Activated CD4-positive, alpha-beta memory T cell treated with anti-CD3 and anti-CD28 coated beads, Interleukin-2, amount 10 ng/mL, durations not matched to agents 7 days and 5 days (primary cell): ENCODE measurements around the gene ADH4. TPM values are rescaled to one million over a fixed set of nuclear protein-coding genes. Genes with fewer than 3 reads are reported as not detected.

Experiments used
- CTCF ChIA-PET: fragments of 350-600 bp; sonication (Branson Sonifier 250); formaldehyde crosslinking; loops from one replicate; lab custom pipeline; 2021; ENCODE audit warnings: antibody characterized with exemption, inconsistent platforms; lab: Charles Lee
- POLR2A ChIA-PET: fragments of 350-600 bp; sonication (Branson Sonifier 250); formaldehyde crosslinking; loops from one replicate; lab custom pipeline; 2021; ENCODE audit warnings: antibody characterized with exemption; lab: Charles Lee
- DNase-seq: peaks from one replicate; pipeline ENCODE4 v3.0.0-alpha.2; 2020
- H3K27ac Mint-ChIP-seq: one replicate; pipeline ENCODE4 v1.8.0; 2021; ENCODE audit warnings: mild to moderate bottlenecking, mixed read lengths
- H3K27me3 Mint-ChIP-seq: one replicate; pipeline ENCODE4 v1.8.0; 2021; ENCODE audit warnings: mixed read lengths
- H3K36me3 Mint-ChIP-seq: one replicate; pipeline ENCODE4 v1.8.0; 2021; ENCODE audit warnings: low read depth, mixed read lengths
- H3K4me1 Mint-ChIP-seq: one replicate; pipeline ENCODE4 v1.8.0; 2021; ENCODE audit warnings: mixed read lengths
- H3K4me3 Mint-ChIP-seq: one replicate; pipeline ENCODE4 v1.8.0; 2021; ENCODE audit warnings: mild to moderate bottlenecking, mixed read lengths
- H3K9me3 Mint-ChIP-seq: one replicate; pipeline ENCODE4 v1.8.0; 2021; ENCODE audit warnings: mixed read lengths
- total RNA-seq, 2 experiments: library from RNA; stranded (reverse); gene quantifications; one replicate each; pipeline ENCODE4 v1.2.3, GENCODE V29; 2021

The ADH4 gene
- total RNA-seq, 2 experiments from 2014 or later: not detected

GRCh38 chr4:99154658-99155342, 10.7 kb upstream of the ADH4 start:
- Mint-ChIP-seq H3K4me3 (no peak overlapping the region), H3K36me3 (no peaks in the 10 kb centered on the region), H3K4me1 (no peaks in the 10 kb centered on the region), H3K27me3 (no peaks in the 10 kb centered on the region), H3K27ac (no peak overlapping the region), H3K9me3 (no peaks in the 10 kb centered on the region)
- ChIA-PET POLR2A (no interaction called here), CTCF (no interaction called here)
- no peak for DNase-seq

DNA sequence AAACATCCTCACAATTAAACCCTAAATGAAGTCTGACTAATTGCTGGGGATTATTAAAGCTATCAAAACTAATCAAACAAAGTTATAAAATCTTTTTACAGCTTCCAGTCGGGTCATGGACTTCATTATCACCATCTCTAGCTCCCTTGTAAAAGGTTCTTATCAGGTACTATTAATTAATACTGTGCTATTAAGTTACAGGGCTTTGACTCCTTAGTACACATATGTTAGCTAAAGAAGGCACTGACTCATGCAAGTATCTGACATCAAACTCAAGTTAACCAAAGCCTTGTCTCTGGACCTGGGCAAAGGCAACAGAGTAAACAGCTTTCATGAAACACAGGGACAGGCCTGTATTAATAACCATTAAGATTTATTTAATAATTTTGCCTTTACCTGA, 7.9 kb upstream of the ADH4 start:
- POLR2A ChIA-PET: no interaction called here
- Mint-ChIP-seq H3K27ac (no peak overlapping the region), H3K36me3 (no peaks in the 10 kb centered on the region), H3K4me1 (no peaks in the 10 kb centered on the region), H3K27me3 (no peaks in the 10 kb centered on the region), H3K9me3 (no peaks in the 10 kb centered on the region), H3K4me3 (no peak overlapping the region)
- CTCF ChIA-PET: no interaction called here
- no peak for DNase-seq

DNA sequence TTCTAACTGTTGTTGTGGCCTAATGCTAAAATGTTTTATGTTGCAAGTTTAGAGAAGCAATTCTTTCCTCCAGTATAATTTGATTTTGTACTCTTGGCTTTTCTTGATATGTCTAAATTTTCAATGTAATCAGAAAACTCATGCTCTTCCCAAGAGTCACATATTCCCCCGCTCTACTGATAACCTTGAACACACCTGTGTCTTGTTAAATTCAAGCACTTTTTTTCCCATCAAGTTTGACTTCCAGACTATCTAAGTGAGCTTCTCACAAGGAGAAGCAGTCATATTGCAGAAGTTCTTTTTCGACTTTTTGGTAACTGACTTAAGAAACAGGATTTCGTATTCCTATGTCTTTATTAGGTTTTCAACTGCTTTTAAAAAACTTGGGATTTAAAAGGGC, 7.4 kb upstream of the ADH4 start:
- POLR2A ChIA-PET: no interaction called here
- H3K4me1 Mint-ChIP-seq: no peaks in the 10 kb centered on the region
- no peaks in the 10 kb centered on the region for H3K36me3 Mint-ChIP-seq

DNA sequence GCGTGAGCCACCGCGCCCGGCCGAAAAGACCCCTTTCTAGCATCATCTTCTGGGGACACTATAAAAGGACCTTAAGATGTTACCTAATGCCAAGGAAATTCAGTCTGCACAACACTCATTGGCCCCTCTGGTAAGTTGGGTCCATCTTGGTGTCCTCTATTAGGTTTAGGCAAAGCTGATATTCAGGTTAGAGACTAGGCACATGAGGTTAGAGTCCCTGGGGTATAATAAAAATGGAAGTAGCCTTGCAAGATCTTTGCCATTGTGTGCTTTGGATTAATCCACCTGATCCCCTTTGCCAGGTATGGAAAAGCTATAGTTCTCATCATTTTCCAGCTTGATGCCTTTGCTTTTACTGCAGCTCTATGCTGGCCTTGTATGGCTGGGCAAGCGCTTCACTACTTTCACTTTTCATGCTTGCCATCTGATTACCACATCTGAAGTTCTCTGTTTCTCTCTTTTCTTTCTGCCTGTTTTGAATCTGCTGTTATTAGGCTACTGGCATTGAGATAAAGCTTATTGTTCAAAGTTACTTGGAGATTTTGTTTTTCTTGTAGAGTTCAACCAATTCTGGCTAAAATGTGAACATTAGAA, 5.4 kb upstream of the ADH4 start:
- Mint-ChIP-seq H3K4me1 (no peaks in the 10 kb centered on the region), H3K36me3 (no peaks in the 10 kb centered on the region), H3K9me3 (no peaks in the 10 kb centered on the region), H3K4me3 (no peak overlapping the region), H3K27ac (no peak overlapping the region), H3K27me3 (no peaks in the 10 kb centered on the region)
- DNase-seq: no peak
- CTCF ChIA-PET: interaction anchor here (0.6 kb wide), 1 partner anchor 393 kb away, joined by 3 read pairs; no protein-coding TSS in a partner anchor
- POLR2A ChIA-PET: no interaction called here

More for the DNA sequence above, 7.4 kb upstream of the ADH4 start:
- no peaks in the 10 kb centered on the region for H3K27me3 Mint-ChIP-seq
- DNase-seq: no peak
- H3K9me3 Mint-ChIP-seq: no peaks in the 10 kb centered on the region
- CTCF ChIA-PET: no interaction called here
- H3K27ac Mint-ChIP-seq: no peak overlapping the region
- no peak overlapping the region for H3K4me3 Mint-ChIP-seq

DNA sequence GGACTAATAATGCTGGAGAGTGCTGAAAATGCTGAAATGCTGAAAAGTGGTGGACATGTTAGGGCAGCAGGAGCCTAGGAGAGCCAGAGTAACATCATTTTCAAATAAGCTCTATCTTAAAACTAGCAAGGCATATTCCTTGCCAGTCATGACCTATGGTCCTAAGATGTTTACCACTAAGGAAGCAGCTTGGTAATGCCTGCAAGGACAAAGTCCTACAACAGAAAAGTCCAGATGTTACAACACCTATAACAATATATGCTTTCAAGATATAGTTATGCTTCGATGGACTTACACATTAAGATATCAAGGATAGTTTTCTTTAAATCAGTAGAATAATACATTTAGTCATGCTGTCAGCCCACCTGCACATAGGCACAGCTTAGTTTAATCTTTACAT, 4.5 kb upstream of the ADH4 start:
- Mint-ChIP-seq H3K9me3 (no peaks in the 10 kb centered on the region), H3K36me3 (no peaks in the 10 kb centered on the region), H3K27ac (no peak overlapping the region), H3K4me3 (no peak overlapping the region), H3K27me3 (no peaks in the 10 kb centered on the region), H3K4me1 (no peaks in the 10 kb centered on the region)
- DNase-seq: no peak
- ChIA-PET POLR2A (no interaction called here), CTCF (no interaction called here)

DNA sequence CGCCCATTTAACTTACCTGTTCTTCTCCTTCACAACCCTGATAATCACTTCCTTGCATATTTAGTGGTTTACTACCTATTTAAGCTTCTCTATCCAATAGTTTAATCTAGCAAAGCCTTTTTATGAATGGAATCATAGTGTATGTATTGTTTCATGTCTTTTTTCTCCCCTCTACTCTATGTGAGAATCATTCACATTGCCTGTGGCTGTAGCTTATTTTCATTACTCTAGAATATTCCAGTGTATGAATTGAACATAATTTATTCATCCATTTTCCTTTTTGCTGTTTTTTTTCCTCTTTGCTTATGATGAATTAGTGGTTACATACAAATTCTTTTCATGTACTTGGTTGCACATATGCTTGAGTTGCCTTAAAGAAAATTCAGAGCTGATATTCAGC, 490 bp upstream of the ADH4 start:
- no peaks in the 10 kb centered on the region for H3K36me3 Mint-ChIP-seq
- DNase-seq: no peak
- no peaks in the 10 kb centered on the region for H3K4me1 Mint-ChIP-seq
- no peak overlapping the region for H3K4me3 Mint-ChIP-seq
- no peaks in the 10 kb centered on the region for H3K27me3 Mint-ChIP-seq
- H3K9me3 Mint-ChIP-seq: no peaks in the 10 kb centered on the region
- H3K27ac Mint-ChIP-seq: no peak overlapping the region
- ChIA-PET CTCF (no interaction called here), POLR2A (no interaction called here)

DNA sequence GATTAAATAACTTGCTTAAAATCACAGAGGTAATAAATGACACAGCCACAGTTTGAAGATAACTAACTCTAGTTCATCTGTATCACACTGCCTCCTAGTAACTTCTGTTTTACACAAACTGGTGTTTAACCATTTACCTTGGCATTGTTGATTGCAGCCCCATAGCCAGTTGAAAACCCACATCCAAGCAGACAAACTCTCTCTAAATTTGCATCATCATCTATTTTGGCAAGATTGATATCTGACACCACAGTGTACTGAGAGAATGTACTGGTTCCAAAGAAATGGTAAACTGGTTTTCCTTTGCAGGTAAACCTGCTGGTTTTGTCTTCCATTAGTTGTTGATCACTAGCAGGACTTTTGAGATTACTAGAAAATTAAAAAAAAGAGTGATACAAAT, 7.8 kb downstream of the ADH4 start:
- ChIA-PET POLR2A (no interaction called here), CTCF (no interaction called here)
- Mint-ChIP-seq H3K27me3 (peaks cover 2% of the 10 kb centered on the region), H3K4me3 (no peak overlapping the region), H3K36me3 (no peaks in the 10 kb centered on the region), H3K9me3 (no peaks in the 10 kb centered on the region), H3K27ac (no peak overlapping the region), H3K4me1 (no peaks in the 10 kb centered on the region)
- DNase-seq: no peak

- DNase-seq: no peak
- H3K27me3 Mint-ChIP-seq: peaks cover 2% of the 10 kb centered on the region
- no peaks in the 10 kb centered on the region for H3K4me1 Mint-ChIP-seq
- H3K27ac Mint-ChIP-seq: no peak overlapping the region
- CTCF ChIA-PET: no interaction called here
- H3K4me3 Mint-ChIP-seq: no peak overlapping the region
- POLR2A ChIA-PET: no interaction called here
- no peaks in the 10 kb centered on the region for H3K9me3 Mint-ChIP-seq
- H3K36me3 Mint-ChIP-seq: no peaks in the 10 kb centered on the region
Measured at GRCh38 chr4:99135541-99136162, 8.4 kb downstream of the ADH4 start.

DNA sequence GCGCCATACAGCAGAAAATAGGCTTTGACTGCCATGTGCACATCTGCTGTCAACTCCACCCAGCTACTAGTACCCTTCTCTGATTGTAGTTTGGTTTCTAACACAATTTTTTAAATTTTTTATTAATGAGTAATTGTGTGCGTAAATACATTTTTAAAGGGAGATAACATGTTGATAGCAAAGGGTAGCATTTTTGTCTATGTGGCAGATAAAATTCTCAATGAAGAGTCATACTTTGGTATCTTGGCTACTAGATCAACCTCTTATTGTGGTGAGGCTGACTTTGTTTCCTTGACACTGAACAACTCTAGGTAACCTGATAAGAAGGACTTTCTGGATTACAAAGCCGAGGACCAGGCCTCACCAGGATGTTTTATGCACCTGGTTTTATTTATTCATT, 9.5 kb downstream of the ADH4 start:
- no peaks in the 10 kb centered on the region for H3K9me3 Mint-ChIP-seq
- no peaks in the 10 kb centered on the region for H3K4me1 Mint-ChIP-seq
- DNase-seq: no peak
- no peak overlapping the region for H3K4me3 Mint-ChIP-seq
- POLR2A ChIA-PET: no interaction called here
- H3K36me3 Mint-ChIP-seq: no peaks in the 10 kb centered on the region
- no peak overlapping the region for H3K27ac Mint-ChIP-seq
- CTCF ChIA-PET: no interaction called here
- peaks cover 2% of the 10 kb centered on the region for H3K27me3 Mint-ChIP-seq

DNA sequence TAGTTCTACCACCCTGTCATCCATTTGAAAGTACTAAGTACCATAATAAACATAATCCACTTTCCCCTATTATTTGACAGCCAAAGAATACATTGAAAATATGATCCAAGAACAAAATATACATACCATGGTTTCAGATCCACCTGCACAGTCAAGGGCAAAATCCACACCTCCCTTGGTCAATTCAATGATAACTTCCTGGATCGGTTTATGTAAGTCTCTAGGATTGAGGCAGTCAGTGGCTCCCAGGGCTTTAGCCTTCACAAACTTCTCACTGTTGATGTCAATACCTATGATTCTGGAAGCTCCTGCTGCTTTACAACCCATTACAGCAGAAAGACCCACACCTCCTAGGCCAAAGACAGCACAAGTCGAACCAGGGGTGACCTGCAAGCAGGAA, 12.7 kb downstream of the ADH4 start:
- ChIA-PET CTCF (no interaction called here), POLR2A (no interaction called here)
- H3K9me3 Mint-ChIP-seq: no peaks in the 10 kb centered on the region
- DNase-seq: no peak
- H3K4me3 Mint-ChIP-seq: no peak overlapping the region
- no peak overlapping the region for H3K27ac Mint-ChIP-seq
- H3K27me3 Mint-ChIP-seq: peaks cover 2% of the 10 kb centered on the region
- no peaks in the 10 kb centered on the region for H3K36me3 Mint-ChIP-seq
- H3K4me1 Mint-ChIP-seq: no peaks in the 10 kb centered on the region

GRCh38 chr4:99126376-99126775, 17.7 kb downstream of the ADH4 start:
- ChIA-PET POLR2A (no interaction called here), CTCF (no interaction called here)
- Mint-ChIP-seq H3K27me3 (no peaks in the 10 kb centered on the region), H3K4me1 (no peaks in the 10 kb centered on the region), H3K9me3 (no peaks in the 10 kb centered on the region), H3K27ac (no peak overlapping the region), H3K4me3 (no peak overlapping the region), H3K36me3 (no peaks in the 10 kb centered on the region)
- DNase-seq: no peak

GRCh38 chr4:99121008-99121407, 23.1 kb downstream of the ADH4 start:
- Mint-ChIP-seq H3K27ac (no peak overlapping the region), H3K27me3 (peaks cover 2% of the 10 kb centered on the region), H3K4me1 (no peaks in the 10 kb centered on the region), H3K9me3 (no peaks in the 10 kb centered on the region), H3K36me3 (no peaks in the 10 kb centered on the region), H3K4me3 (no peak overlapping the region)
- ChIA-PET POLR2A (no interaction called here), CTCF (interaction anchor here (0.7 kb wide), 1 partner anchor 290 kb away, joined by 3 read pairs; no protein-coding TSS in a partner anchor)
- DNase-seq: no peak

GRCh38 chr4:99120501-99120900, 23.6 kb downstream of the ADH4 start:
- no peak overlapping the region for H3K4me3 Mint-ChIP-seq
- no peaks in the 10 kb centered on the region for H3K36me3 Mint-ChIP-seq
- no peak for DNase-seq
- ChIA-PET POLR2A (no interaction called here), CTCF (no interaction called here)
- H3K4me1 Mint-ChIP-seq: no peaks in the 10 kb centered on the region
- H3K27ac Mint-ChIP-seq: no peak overlapping the region
- peaks cover 2% of the 10 kb centered on the region for H3K27me3 Mint-ChIP-seq
- H3K9me3 Mint-ChIP-seq: no peaks in the 10 kb centered on the region
